Spleen (tissue), 11 donors: ENCODE measurements around the gene DNAJC16. TPM values are rescaled to one million over a fixed set of nuclear protein-coding genes. Genes with fewer than 3 reads are reported as not detected.

Experiments used
- DNase-seq: peaks from one replicate; pipeline ENCODE4 v3.0.0-alpha.2; 2020
- H3K27ac ChIP-seq, 8 donors: fragments of 200-600 bp; sonication (generic) in 7 of 8; 1 replicate in 4 of 8; 2 replicates in 4 of 8; pipeline versions ENCODE4 v1.5.0 to v1.8.0; 2016 to 2021; ENCODE audit warnings: inconsistent platforms in 4 of 8, mild to moderate bottlenecking in 4 of 8, moderate library complexity in 1 of 8
- H3K27me3 ChIP-seq, 7 donors: fragments of 200-600 bp; sonication (generic) in 6 of 7; replicated peaks in 1 of 7; 1 replicate in 4 of 7; 2 replicates in 3 of 7; pipeline versions ENCODE4 v1.5.0 to v1.8.0; 2016 to 2021; ENCODE audit warnings: inconsistent platforms in 3 of 7, mild to moderate bottlenecking in 1 of 7
- H3K36me3 ChIP-seq, 6 donors: fragments of 200-600 bp; sonication (generic) in 5 of 6; 1 replicate in 4 of 6; 2 replicates in 2 of 6; pipeline versions ENCODE4 v1.5.0 to v1.8.0; 2016 to 2021; ENCODE audit warnings: inconsistent platforms in 2 of 6
- H3K4me1 ChIP-seq, 6 donors: fragments of 200-600 bp; sonication (generic) in 5 of 6; 1 replicate in 3 of 6; 2 replicates in 3 of 6; pipeline versions ENCODE4 v1.5.0 to v1.8.0; 2016 to 2021; ENCODE audit warnings: inconsistent platforms in 3 of 6
- H3K4me3 ChIP-seq, 8 donors: fragments of 200-600 bp; sonication (generic) in 7 of 8; 1 replicate in 4 of 8; 2 replicates in 4 of 8; pipeline versions ENCODE4 v1.5.0 to v1.8.0; 2016 to 2021; ENCODE audit warnings: inconsistent platforms in 4 of 8, mild to moderate bottlenecking in 4 of 8, moderate library complexity in 2 of 8
- H3K9me3 ChIP-seq, 8 donors: fragments of 200-600 bp; sonication (generic) in 7 of 8; 1 replicate in 4 of 8; 2 replicates in 4 of 8; pipeline versions ENCODE4 v1.5.0 to v1.8.0; 2016 to 2021; ENCODE audit warnings: inconsistent platforms in 4 of 8
- POLR2A ChIP-seq, 3 donors: fragments of 450-650 bp; IDR thresholded peaks; one replicate each; pipeline ENCODE4 v1.5.1; 2017; ENCODE audit warnings: antibody characterized with exemption in 3 of 3, mild to moderate bottlenecking in 1 of 3
- POLR2AphosphoS5 ChIP-seq, 3 donors: sonication (generic); formaldehyde crosslinking; IDR thresholded peaks; one replicate each; pipeline ENCODE4 v1.5.1; 2017; ENCODE audit warnings: antibody characterized with exemption in 3 of 3
- WGBS, 5 donors: extraction: QIAGEN DNeasy Blood & Tissue Kit in 3 of 5; methylation state at CpG; one replicate each; pipeline versions ENCODE4 v1.1.5 to v1.1.7; 2013 to 2018; 5-methylcytosine and 5-hydroxymethylcytosine counted together
- intact Hi-C: fragments of 100-400 bp; cut with DNase I; formaldehyde crosslinking; loops from one replicate; pipeline ENCODE4 v1.15.0; 2023; ENCODE audit warnings: low total_unique reads
- polyA plus RNA-seq, 3 donors: library from polyadenylated mRNA; stranded (reverse); fragments of 200-250 nt; gene quantifications; one replicate each; pipeline ENCODE4 v1.2.1, GENCODE V29; 2013
- small RNA-seq, 4 donors: library from RNA; depleted of rRNA; stranded (forward); fragments of <200 nt; gene quantifications; one replicate each; pipeline ENCODE3, GENCODE V24; 2016
- total RNA-seq, 7 donors: library from RNA; depleted of rRNA in 3 of 7; stranded (reverse); fragments of >200 nt in 3 of 7; fragmentation: NEBNext Ultra II Directional in 4 of 7; extraction: Animal tissue kit (Norgen Biotek cat#: 25700) in 4 of 7; gene quantifications; one replicate each; pipeline versions ENCODE4 v1.1.0 to v1.2.1, GENCODE V29; 2016 to 2021
- TF ChIP-seq, protein P1 (sequence below), 11 experiments: fragments of 200-600 bp in 7 of 11; fragments of 450-650 bp in 4 of 11; sonication (generic) in 4 of 11; IDR thresholded peaks in 8 of 11; conservative IDR thresholded peaks in 3 of 11; 1 replicate in 7 of 11; 2 replicates in 4 of 11; pipeline versions ENCODE4 v1.4.0 to v1.8.0; 2016 to 2021; ENCODE audit warnings: antibody characterized with exemption in 11 of 11, inconsistent platforms in 4 of 11, mild to moderate bottlenecking in 1 of 11
- donor health status: healthy with polysubstance abuse.
- donor health status: DM: no; HTN: no; CAD: no; lungs with moderate emphysema.
- donor health status: DM: no; HTN: no; CAD: no.
- donor health status: Bipolar disorder and iron deficiency.
- donor health status: healthy.
- donor health status: DM: no; HTN: no; CAD: no.
- donor health status: DM: yes; HTN: yes; CAD: no.

DNAJC16 gene
- total and polyA plus RNA-seq, 10 donors = 3.7 to 23.0 (median 18.0) TPM

DNA sequence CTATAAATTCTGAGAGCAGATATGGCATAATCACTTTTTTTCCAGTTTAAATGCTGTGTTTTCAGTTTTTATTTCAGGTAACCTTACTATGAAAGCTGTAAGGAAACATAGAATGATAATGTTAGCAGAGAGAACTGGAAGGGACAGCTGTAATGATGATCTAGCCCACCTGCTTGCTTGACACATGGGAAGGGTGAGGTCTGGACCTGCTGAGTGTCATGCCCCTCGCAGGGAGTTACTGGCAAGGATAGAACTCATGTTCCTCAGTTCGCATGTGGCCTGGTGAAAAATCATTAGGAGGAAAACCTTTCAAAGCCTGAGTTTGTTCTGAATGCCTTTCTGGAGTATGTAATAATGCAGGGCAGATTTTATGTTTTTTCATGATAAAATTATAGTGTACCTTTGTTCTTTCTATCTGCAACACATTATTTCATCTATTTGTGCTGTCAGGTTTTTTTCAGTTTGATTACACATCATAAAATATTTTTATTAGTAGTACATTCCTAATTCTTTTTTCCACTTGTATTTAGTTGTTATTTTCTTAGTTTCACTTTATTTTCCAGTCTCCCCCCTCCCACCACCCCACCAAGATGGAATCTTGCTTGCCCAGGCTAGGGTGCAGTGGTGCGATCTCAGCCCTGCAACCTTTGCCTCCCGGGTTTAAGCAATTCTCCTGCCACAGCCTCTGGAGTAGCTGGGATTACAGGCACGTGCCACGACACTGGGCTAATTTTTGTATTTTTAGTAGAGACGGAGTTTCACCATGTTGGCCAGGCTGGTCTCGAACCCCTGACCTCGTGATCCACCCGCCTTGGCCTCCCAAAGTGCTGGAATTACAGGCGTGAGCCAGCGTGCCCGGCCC, 98.6 kb downstream of the DNAJC16 start:
- DNase-seq = no peak
- Histone ChIP-seq H3K27me3 (no peaks in the 10 kb centered on the region), H3K9me3 (no peaks in the 10 kb centered on the region), H3K4me3 (no peak overlapping the region), H3K27ac (no peak overlapping the region), H3K36me3 (peaks cover 0 to 44% (median 13%) of the 10 kb centered on the region in 6 donors), H3K4me1 (peaks cover 22 to 89% (median 70%) of the 10 kb centered on the region in 6 donors)
- intact Hi-C loops = loop anchor here (10.0 kb wide), 1 partner anchor 120 kb away; the partner anchor contains the start of gene TMEM82
- WGBS, 5 donors = 90 to 95% (median 91%) methylated on average over 13 of the region's 13 CpGs
- TF ChIP-seq POLR2A (IDR thresholded peaks at IDR 0.05) (no peak), POLR2AphosphoS5 (IDR thresholded peaks at IDR 0.05) (no peak)
- TF ChIP-seq, protein P1, sequence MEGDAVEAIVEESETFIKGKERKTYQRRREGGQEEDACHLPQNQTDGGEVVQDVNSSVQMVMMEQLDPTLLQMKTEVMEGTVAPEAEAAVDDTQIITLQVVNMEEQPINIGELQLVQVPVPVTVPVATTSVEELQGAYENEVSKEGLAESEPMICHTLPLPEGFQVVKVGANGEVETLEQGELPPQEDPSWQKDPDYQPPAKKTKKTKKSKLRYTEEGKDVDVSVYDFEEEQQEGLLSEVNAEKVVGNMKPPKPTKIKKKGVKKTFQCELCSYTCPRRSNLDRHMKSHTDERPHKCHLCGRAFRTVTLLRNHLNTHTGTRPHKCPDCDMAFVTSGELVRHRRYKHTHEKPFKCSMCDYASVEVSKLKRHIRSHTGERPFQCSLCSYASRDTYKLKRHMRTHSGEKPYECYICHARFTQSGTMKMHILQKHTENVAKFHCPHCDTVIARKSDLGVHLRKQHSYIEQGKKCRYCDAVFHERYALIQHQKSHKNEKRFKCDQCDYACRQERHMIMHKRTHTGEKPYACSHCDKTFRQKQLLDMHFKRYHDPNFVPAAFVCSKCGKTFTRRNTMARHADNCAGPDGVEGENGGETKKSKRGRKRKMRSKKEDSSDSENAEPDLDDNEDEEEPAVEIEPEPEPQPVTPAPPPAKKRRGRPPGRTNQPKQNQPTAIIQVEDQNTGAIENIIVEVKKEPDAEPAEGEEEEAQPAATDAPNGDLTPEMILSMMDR (IDR thresholded peaks at IDR 0.05 in 8 of 11, conservative IDR thresholded peaks at IDR 0.05 in 3 of 11) = no peak

Small RNAs within 50 kb of the gene (small RNA-seq; reads per million reads assigned to genes)
- 0 reads per million in 4 donors for gene CD24P1
- gene RNU7-179P = 0 reads per million in 4 donors
- 0 to 0.35 (median 0.04) reads per million in 4 donors for gene SCARNA21B

Other genes with a start within 250 kb of the DNAJC16 start
- gene EFHD2, start 117.0 kb upstream of the DNAJC16 start, total RNA-seq = 100 to 1,000 TPM; 131 to 226 (median 164) TPM
- 100 to 1,000 TPM in 1 of 3 donors, 10 to 100 TPM in 2; 81.8 to 148 (median 87.1) TPM for gene EFHD2, start 117.0 kb upstream of the DNAJC16 start, polyA plus RNA-seq
- gene CTRC, start 88.4 kb upstream of the DNAJC16 start, total RNA-seq = 1 to 10 TPM in 3 of 7 donors, under 1 TPM in 1, not detected in 3; 0.51 to 5.1 (median 2.1) TPM
- 1 to 10 TPM; 1.3 to 7.5 (median 3.5) TPM for gene CTRC, start 88.4 kb upstream of the DNAJC16 start, polyA plus RNA-seq
- under 1 TPM in 3 of 7 donors, not detected in 4; 0.40 to 0.79 (median 0.40) TPM for gene CELA2A, start 70.1 kb upstream of the DNAJC16 start, total RNA-seq
- gene CELA2A, start 70.1 kb upstream of the DNAJC16 start, polyA plus RNA-seq = under 1 TPM; 0.09 to 0.20 (median 0.16) TPM
- not detected for gene CELA2B, start 50.7 kb upstream of the DNAJC16 start, total RNA-seq
- gene CELA2B, start 50.7 kb upstream of the DNAJC16 start, polyA plus RNA-seq = under 1 TPM in 1 of 3 donors, not detected in 2; 0.14 TPM
- gene CASP9, start 2.6 kb upstream of the DNAJC16 start, total RNA-seq = 10 to 100 TPM; 10.9 to 17.7 (median 13.7) TPM
- 10 to 100 TPM; 10.3 to 11.0 (median 10.6) TPM for gene CASP9, start 2.6 kb upstream of the DNAJC16 start, polyA plus RNA-seq
- gene AGMAT, start 58.2 kb downstream of the DNAJC16 start, total RNA-seq = 1 to 10 TPM; 1.4 to 3.8 (median 3.0) TPM
- 1 to 10 TPM; 2.8 to 6.1 (median 4.2) TPM for gene AGMAT, start 58.2 kb downstream of the DNAJC16 start, polyA plus RNA-seq
- 10 to 100 TPM; 43.3 to 75.4 (median 47.2) TPM for gene DDI2, start 90.6 kb downstream of the DNAJC16 start, total RNA-seq
- gene DDI2, start 90.6 kb downstream of the DNAJC16 start, polyA plus RNA-seq = 1 to 10 TPM; 4.8 to 7.7 (median 6.2) TPM
- 10 to 100 TPM; 59.1 to 96.0 (median 65.8) TPM for gene PLEKHM2, start 157.5 kb downstream of the DNAJC16 start, total RNA-seq
- 10 to 100 TPM; 25.9 to 54.1 (median 37.1) TPM for gene PLEKHM2, start 157.5 kb downstream of the DNAJC16 start, polyA plus RNA-seq
- gene SLC25A34, start 209.4 kb downstream of the DNAJC16 start, total RNA-seq = 1 to 10 TPM; 1.5 to 3.7 (median 2.8) TPM
- gene SLC25A34, start 209.4 kb downstream of the DNAJC16 start, polyA plus RNA-seq = 1 to 10 TPM in 2 of 3 donors, under 1 TPM in 1; 0.77 to 2.4 (median 2.1) TPM
- not detected for gene TMEM82, start 215.7 kb downstream of the DNAJC16 start, total RNA-seq
- gene TMEM82, start 215.7 kb downstream of the DNAJC16 start, polyA plus RNA-seq = not detected
- 10 to 100 TPM; 21.4 to 89.1 (median 62.0) TPM for gene FBLIM1, start 231.9 kb downstream of the DNAJC16 start, total RNA-seq
- gene FBLIM1, start 231.9 kb downstream of the DNAJC16 start, polyA plus RNA-seq = 10 to 100 TPM in 1 of 3 donors, 1 to 10 TPM in 2; 7.2 to 16.3 (median 9.6) TPM